Measurements from ENCODE around the gene CYP4X1. TPM values are rescaled to one million over a fixed set of nuclear protein-coding genes. Genes with fewer than 3 reads are reported as not detected.
"Not testable (repeated sequence)": the region's sequence is repeated elsewhere in the genome, so short reads cannot be mapped to it uniquely, and the experiment has no call there.

Gene CYP4X1
- polyA plus RNA-seq, 1 of the 3 experiments (the other 2 are of a cell fraction), result 0.67 TPM

DNA sequence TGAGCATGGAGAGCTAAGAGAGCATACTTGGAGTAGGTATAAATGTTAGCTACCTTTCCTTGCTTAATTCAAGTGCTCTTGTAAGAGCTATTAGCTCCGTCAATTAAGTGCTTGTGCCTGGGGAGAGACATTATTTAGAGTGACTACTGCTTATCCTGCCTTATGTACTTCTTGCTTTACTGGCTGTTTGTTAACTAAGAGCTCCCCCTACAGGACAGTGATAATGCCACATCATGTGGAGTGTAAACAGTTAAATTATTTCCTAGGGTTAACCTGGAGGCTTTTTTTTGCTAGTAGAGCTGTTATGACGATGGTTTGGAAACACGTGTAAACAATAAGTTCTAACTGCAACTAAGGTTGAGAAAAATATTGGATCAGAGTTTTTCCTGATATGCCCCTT is 68.0 kb downstream of the CYP4X1 start:
- H3K79me2 ChIP-seq (ENCODE audit: insufficient read depth); H3K9ac ChIP-seq; H3K36me3 ChIP-seq (replicated peaks in 1 of 2; ENCODE audit: control insufficient read depth in 1 of 2, insufficient read depth in 2 of 2, low read length in 1 of 2); H3K27ac ChIP-seq (ENCODE audit: low read depth in 2 of 2, low read length in 1 of 2); H4K20me1 ChIP-seq (ENCODE audit: insufficient read depth); POLR2A ChIA-PET; H3K9me2 ChIP-seq; DNase-seq; H2AFZ ChIP-seq (ENCODE audit: low read depth); H3K9me3 ChIP-seq; CTCF ChIA-PET; H3K4me2 ChIP-seq; H3K27me3 ChIP-seq (ENCODE audit: insufficient read depth); H3K4me1 ChIP-seq (ENCODE audit: control insufficient read depth in 1 of 2, insufficient read depth in 2 of 2, low read depth in 1 of 2, low read length in 1 of 2); H3F3A ChIP-seq (replicated peaks; ENCODE audit: insufficient read depth); H3K4me3 ChIP-seq (ENCODE audit: low read depth in 2 of 2, low read length in 1 of 2): not testable (repeated sequence)
- TF ChIP-seq, protein P1, sequence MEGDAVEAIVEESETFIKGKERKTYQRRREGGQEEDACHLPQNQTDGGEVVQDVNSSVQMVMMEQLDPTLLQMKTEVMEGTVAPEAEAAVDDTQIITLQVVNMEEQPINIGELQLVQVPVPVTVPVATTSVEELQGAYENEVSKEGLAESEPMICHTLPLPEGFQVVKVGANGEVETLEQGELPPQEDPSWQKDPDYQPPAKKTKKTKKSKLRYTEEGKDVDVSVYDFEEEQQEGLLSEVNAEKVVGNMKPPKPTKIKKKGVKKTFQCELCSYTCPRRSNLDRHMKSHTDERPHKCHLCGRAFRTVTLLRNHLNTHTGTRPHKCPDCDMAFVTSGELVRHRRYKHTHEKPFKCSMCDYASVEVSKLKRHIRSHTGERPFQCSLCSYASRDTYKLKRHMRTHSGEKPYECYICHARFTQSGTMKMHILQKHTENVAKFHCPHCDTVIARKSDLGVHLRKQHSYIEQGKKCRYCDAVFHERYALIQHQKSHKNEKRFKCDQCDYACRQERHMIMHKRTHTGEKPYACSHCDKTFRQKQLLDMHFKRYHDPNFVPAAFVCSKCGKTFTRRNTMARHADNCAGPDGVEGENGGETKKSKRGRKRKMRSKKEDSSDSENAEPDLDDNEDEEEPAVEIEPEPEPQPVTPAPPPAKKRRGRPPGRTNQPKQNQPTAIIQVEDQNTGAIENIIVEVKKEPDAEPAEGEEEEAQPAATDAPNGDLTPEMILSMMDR (IDR thresholded peaks at IDR 0.05), result peak; percentile 50
- 11% methylated on average over 3 of the region's 3 CpGs for WGBS (ENCODE audit: low lambda C conversion rate)

Small RNA genes within 50 kb of the gene (small RNA-seq; reads per million reads assigned to genes)
- gene CYP4A27P (0 reads per million in 7 experiments), gene CYP4A43P (0 reads per million in 7 experiments), gene CYP4A44P (0 reads per million in 7 experiments)

Other genes with a start within 250 kb of the CYP4X1 start
- gene CYP4B1, start 224.6 kb upstream of the CYP4X1 start, polyA plus RNA-seq (2012; rRNA removed), result not detected in 2 replicates
- not detected in 2 replicates for gene CYP4A11, start 82.2 kb upstream of the CYP4X1 start, polyA plus RNA-seq (2012; rRNA removed)
- not detected in 2 replicates for gene CYP4Z1, start 43.6 kb downstream of the CYP4X1 start, polyA plus RNA-seq (2012; rRNA removed)
- gene CYP4A22, start 113.8 kb downstream of the CYP4X1 start, polyA plus RNA-seq (2012; rRNA removed), result not detected in 2 replicates
- gene PDZK1IP1, start 166.4 kb downstream of the CYP4X1 start, polyA plus RNA-seq (2012; rRNA removed), result not detected in 2 replicates
- not detected in 2 replicates for gene TAL1, start 208.6 kb downstream of the CYP4X1 start, polyA plus RNA-seq (2012; rRNA removed)